HEK293 (cell line): ENCODE measurements around the gene NCOR1.
A peak's percentile ranks its signal among the peaks of the same experiment; 100 is the strongest.
"Not testable (repeated sequence)": the region's sequence is repeated elsewhere in the genome, so short reads cannot be mapped to it uniquely, and the experiment has no call there.

Experiments used
- CTCF ChIA-PET: fragments of 350-600 bp; formaldehyde crosslinking; extraction: SDS; loops from one replicate; lab custom pipeline; 2021; ENCODE audit warnings: antibody characterized with exemption; lab: Yijun Ruan, JAX
- POLR2A ChIA-PET: fragments of 300-600 bp; formaldehyde crosslinking; extraction: SDS; loops from one replicate; lab custom pipeline; 2020; ENCODE audit warnings: antibody characterized with exemption, inconsistent platforms; lab: Yijun Ruan, JAX
- H3K27ac ChIP-seq: fragments of 200-500 bp; sonication (Bioruptor generic); 2 replicates; pipeline ENCODE4 v1.5.1; 2014; ENCODE audit warnings: low read depth, low read length, control low read depth, inconsistent platforms; ENCODE audit errors: extremely low read depth
- H3K36me3 ChIP-seq, 2 experiments: fragments of 200-500 bp in 1 of 2; sonication (Bioruptor generic) in 1 of 2; 1 replicate in 1 of 2; 2 replicates in 1 of 2; pipeline ENCODE4 v1.5.1; 2014 to 2017; ENCODE audit warnings: inconsistent platforms in 2 of 2, low read length in 2 of 2; ENCODE audit not compliant: control insufficient read depth in 2 of 2, insufficient read depth in 1 of 2
- H3K4me1 ChIP-seq: fragments of 200-500 bp; sonication (Bioruptor generic); 2 replicates; pipeline ENCODE4 v1.5.1; 2014; ENCODE audit warnings: mild to moderate bottlenecking, low read length, inconsistent platforms; ENCODE audit not compliant: control insufficient read depth, insufficient read depth
- H3K4me3 ChIP-seq: 2 replicates; pipeline ENCODE4 v1.5.1; 2011; ENCODE audit warnings: low read depth, mild to moderate bottlenecking, control low read depth, low read length, moderate library complexity
- H3K9me3 ChIP-seq: fragments of 200-500 bp; sonication (Bioruptor generic); 2 replicates; pipeline ENCODE4 v1.5.1; 2014; ENCODE audit warnings: low read depth, low read length, inconsistent platforms; ENCODE audit not compliant: control insufficient read depth, insufficient read depth
- HOXA7 ChIP-seq: sonication (generic); formaldehyde crosslinking; IDR thresholded peaks from 2 replicates; pipeline ENCODE4 v1.8.1; 2022; ENCODE audit warnings: missing genetic modification reagents, borderline replicate concordance
- ZBTB17 ChIP-seq: fragments of 450-650 bp; formaldehyde crosslinking; IDR thresholded peaks from 2 replicates; pipeline ENCODE4 v1.5.1; 2016; ENCODE audit warnings: missing biosample characterization, missing genetic modification characterization
- ZNF132 ChIP-seq: fragments of 450-650 bp; formaldehyde crosslinking; IDR thresholded peaks from 2 replicates; pipeline ENCODE4 v1.5.1; 2017; ENCODE audit warnings: missing biosample characterization, missing genetic modification characterization, borderline replicate concordance
- ZNF155 ChIP-seq: fragments of 450-650 bp; formaldehyde crosslinking; IDR thresholded peaks from 2 replicates; pipeline ENCODE4 v1.5.1; 2016; ENCODE audit warnings: missing biosample characterization, missing genetic modification characterization
- ZNF2 ChIP-seq: fragments of 450-650 bp; formaldehyde crosslinking; IDR thresholded peaks from 2 replicates; pipeline ENCODE4 v1.5.1; 2016; ENCODE audit warnings: missing biosample characterization, missing genetic modification characterization
- ZNF239 ChIP-seq: fragments of 450-650 bp; formaldehyde crosslinking; IDR thresholded peaks from 2 replicates; pipeline ENCODE4 v1.5.1; 2016; ENCODE audit warnings: missing biosample characterization, missing genetic modification characterization
- ZNF544 ChIP-seq: fragments of 450-650 bp; formaldehyde crosslinking; IDR thresholded peaks from 2 replicates; pipeline ENCODE4 v1.5.0; 2017; ENCODE audit warnings: missing biosample characterization, missing genetic modification characterization
- ZNF629 ChIP-seq: fragments of 450-650 bp; formaldehyde crosslinking; IDR thresholded peaks from 2 replicates; pipeline ENCODE4 v1.5.1; 2017; ENCODE audit warnings: missing biosample characterization, missing genetic modification characterization
- ZNF777 ChIP-seq: fragments of 450-650 bp; formaldehyde crosslinking; IDR thresholded peaks from 2 replicates; pipeline ENCODE4 v1.5.1; 2017; ENCODE audit warnings: missing biosample characterization, missing genetic modification characterization, borderline replicate concordance
- TF ChIP-seq, protein P1 (sequence below): fragments of 450-650 bp; formaldehyde crosslinking; IDR thresholded peaks from 2 replicates; pipeline ENCODE4 v1.5.1; 2016; ENCODE audit warnings: missing biosample characterization, missing genetic modification characterization
- TF ChIP-seq, protein P2 (sequence below): fragments of 450-650 bp; formaldehyde crosslinking; IDR thresholded peaks from 2 replicates; pipeline ENCODE4 v1.5.1; 2017; ENCODE audit warnings: missing biosample characterization, missing genetic modification characterization
- TF ChIP-seq, protein P3 (sequence below): sonication (generic); formaldehyde crosslinking; IDR thresholded peaks from 2 replicates; pipeline ENCODE4 v1.8.1; 2022; ENCODE audit warnings: mild to moderate bottlenecking, moderate library complexity, missing genetic modification reagents
- TF ChIP-seq, protein P4 (sequence below): fragments of 450-650 bp; formaldehyde crosslinking; IDR thresholded peaks from 2 replicates; pipeline ENCODE4 v1.5.1; 2017; ENCODE audit warnings: missing biosample characterization, mild to moderate bottlenecking, missing genetic modification characterization, moderate library complexity
- TF ChIP-seq, protein P5 (sequence below): fragments of 450-650 bp; formaldehyde crosslinking; IDR thresholded peaks from 2 replicates; pipeline ENCODE4 v1.5.1; 2016; ENCODE audit warnings: missing biosample characterization, missing genetic modification characterization

Gene NCOR1

DNA sequence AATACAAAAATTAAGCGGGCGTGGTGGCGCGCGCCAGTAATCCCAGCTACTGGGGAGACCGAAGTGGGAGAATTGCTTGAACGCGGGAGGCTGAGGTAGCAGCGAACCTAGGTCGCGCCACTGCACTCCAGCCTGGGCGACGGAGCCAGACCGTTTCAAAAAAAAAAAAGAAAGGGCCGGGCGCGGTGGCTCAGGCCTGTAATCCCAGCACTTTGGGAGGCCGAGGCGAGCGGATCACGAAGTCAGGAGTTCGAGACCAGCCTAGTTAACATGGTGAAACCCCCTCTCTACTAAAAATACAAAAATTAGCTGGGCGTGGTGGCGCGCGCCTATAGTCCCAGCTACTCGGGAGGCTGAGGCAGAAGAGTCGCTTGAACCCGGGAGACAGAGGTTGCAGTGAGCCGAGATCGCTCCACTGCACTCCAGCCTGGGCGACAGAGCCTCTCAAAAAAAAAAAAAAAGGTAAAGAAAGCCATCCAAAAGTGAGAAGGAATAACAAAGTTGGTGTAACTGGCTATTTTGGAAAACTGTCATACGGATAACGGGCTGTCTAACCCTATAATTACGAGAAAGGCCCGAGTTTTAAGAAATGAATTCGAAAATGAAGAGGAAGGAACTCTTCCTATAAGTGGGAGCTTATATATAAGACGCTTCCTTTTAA, 1.1 kb upstream of the NCOR1 start:
- TF ChIP-seq, protein P1, sequence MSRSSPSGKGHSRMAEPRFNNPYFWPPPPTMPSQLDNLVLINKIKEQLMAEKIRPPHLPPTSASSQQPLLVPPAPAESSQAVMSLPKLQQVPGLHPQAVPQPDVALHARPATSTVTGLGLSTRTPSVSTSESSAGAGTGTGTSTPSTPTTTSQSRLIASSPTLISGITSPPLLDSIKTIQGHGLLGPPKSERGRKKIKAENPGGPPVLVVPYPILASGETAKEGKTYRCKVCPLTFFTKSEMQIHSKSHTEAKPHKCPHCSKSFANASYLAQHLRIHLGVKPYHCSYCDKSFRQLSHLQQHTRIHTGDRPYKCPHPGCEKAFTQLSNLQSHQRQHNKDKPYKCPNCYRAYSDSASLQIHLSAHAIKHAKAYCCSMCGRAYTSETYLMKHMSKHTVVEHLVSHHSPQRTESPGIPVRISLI = peak; percentile 88; the same call in 1 of the 2 replicates
- TF ChIP-seq, protein P2, sequence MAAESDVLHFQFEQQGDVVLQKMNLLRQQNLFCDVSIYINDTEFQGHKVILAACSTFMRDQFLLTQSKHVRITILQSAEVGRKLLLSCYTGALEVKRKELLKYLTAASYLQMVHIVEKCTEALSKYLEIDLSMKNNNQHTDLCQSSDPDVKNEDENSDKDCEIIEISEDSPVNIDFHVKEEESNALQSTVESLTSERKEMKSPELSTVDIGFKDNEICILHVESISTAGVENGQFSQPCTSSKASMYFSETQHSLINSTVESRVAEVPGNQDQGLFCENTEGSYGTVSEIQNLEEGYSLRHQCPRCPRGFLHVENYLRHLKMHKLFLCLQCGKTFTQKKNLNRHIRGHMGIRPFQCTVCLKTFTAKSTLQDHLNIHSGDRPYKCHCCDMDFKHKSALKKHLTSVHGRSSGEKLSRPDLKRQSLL = peak; percentile 91
- H3K4me1 ChIP-seq = peaks cover 12% of the 10 kb centered on the region; the same call in 1 of the 2 replicates
- ChIA-PET POLR2A (interaction anchor here (0.5 to 2.6 kb wide), 15 partner anchors 10 to 228 kb away, joined by 3 to 14 read pairs (median 4); partner anchors contain the start of genes TTC19, UBB and ZSWIM7), CTCF (interaction anchor here (0.5 to 1.9 kb wide), 6 partner anchors 9 to 303 kb away, joined by 3 to 4 read pairs (median 4); no protein-coding TSS in a partner anchor)
- H3K27ac ChIP-seq = peak overlapping the region; percentile 91
- not testable (repeated sequence) for H3K9me3 ChIP-seq
- peaks cover 0 to 10% of the 10 kb centered on the region in 2 experiments; a peak in 1 of 3 replicates for H3K36me3 ChIP-seq
- peak overlapping the region; percentile 99 for H3K4me3 ChIP-seq

DNA sequence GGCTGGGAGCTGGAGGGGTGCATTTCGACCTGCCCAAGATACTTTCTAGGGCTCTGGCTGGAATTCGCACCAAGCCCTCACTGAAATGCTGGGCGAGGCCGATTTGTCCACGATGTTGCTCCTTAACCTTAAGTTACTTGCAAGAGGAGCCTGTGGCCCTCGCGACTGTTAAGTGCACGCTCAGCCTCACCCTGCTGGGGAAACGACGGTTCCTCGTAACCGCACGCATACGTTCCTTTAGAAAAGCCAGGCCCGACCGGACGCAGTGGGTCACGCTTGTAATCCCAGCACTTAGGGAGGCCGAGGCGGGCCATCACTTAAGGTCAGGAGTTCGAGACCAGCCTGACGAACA, 607 bp upstream of the NCOR1 start:
- ChIA-PET POLR2A (interaction anchor here (0.6 to 2.6 kb wide), 16 partner anchors 10 to 320 kb away, joined by 3 to 14 read pairs (median 4); partner anchors contain the start of genes ADORA2B, TTC19, UBB and ZSWIM7), CTCF (interaction anchor here (0.5 to 2.0 kb wide), 4 partner anchors 10 to 137 kb away, joined by 3 to 6 read pairs (median 4); no protein-coding TSS in a partner anchor)
- H3K27ac ChIP-seq = peak overlapping the region; percentile 91
- H3K4me3 ChIP-seq = peak overlapping the region; percentile 99
- peaks cover 0 to 10% of the 10 kb centered on the region in 2 experiments; a peak in 1 of 3 replicates for H3K36me3 ChIP-seq
- no peak for TF ChIP-seq ZNF132
- no peak for TF ChIP-seq ZNF629 (tag by site-specific recombination)
- TF ChIP-seq HOXA7 = 0 out of 2 replicates have a peak, but pooled peaks have one; percentile 73
- TF ChIP-seq, protein P3, sequence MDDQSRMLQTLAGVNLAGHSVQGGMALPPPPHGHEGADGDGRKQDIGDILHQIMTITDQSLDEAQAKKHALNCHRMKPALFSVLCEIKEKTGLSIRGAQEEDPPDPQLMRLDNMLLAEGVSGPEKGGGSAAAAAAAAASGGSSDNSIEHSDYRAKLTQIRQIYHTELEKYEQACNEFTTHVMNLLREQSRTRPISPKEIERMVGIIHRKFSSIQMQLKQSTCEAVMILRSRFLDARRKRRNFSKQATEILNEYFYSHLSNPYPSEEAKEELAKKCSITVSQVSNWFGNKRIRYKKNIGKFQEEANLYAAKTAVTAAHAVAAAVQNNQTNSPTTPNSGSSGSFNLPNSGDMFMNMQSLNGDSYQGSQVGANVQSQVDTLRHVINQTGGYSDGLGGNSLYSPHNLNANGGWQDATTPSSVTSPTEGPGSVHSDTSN (CRISPR knock-in tag) = peak; percentile 6; the same call in 1 of the 2 replicates
- TF ChIP-seq ZNF239 (tag by site-specific recombination) = no peak
- 0 out of 2 replicates have a peak, but pooled peaks have one; percentile 0 for TF ChIP-seq ZBTB17 (tag by site-specific recombination)
- TF ChIP-seq, protein P4, sequence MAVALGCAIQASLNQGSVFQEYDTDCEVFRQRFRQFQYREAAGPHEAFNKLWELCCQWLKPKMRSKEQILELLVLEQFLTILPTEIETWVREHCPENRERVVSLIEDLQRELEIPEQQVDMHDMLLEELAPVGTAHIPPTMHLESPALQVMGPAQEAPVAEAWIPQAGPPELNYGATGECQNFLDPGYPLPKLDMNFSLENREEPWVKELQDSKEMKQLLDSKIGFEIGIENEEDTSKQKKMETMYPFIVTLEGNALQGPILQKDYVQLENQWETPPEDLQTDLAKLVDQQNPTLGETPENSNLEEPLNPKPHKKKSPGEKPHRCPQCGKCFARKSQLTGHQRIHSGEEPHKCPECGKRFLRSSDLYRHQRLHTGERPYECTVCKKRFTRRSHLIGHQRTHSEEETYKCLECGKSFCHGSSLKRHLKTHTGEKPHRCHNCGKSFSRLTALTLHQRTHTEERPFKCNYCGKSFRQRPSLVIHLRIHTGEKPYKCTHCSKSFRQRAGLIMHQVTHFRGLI (tag by site-specific recombination) = no peak
- TF ChIP-seq ZNF777 = 0 out of 2 replicates have a peak, but pooled peaks have one; percentile 7
- TF ChIP-seq ZNF544 = no peak
- TF ChIP-seq, protein P5, sequence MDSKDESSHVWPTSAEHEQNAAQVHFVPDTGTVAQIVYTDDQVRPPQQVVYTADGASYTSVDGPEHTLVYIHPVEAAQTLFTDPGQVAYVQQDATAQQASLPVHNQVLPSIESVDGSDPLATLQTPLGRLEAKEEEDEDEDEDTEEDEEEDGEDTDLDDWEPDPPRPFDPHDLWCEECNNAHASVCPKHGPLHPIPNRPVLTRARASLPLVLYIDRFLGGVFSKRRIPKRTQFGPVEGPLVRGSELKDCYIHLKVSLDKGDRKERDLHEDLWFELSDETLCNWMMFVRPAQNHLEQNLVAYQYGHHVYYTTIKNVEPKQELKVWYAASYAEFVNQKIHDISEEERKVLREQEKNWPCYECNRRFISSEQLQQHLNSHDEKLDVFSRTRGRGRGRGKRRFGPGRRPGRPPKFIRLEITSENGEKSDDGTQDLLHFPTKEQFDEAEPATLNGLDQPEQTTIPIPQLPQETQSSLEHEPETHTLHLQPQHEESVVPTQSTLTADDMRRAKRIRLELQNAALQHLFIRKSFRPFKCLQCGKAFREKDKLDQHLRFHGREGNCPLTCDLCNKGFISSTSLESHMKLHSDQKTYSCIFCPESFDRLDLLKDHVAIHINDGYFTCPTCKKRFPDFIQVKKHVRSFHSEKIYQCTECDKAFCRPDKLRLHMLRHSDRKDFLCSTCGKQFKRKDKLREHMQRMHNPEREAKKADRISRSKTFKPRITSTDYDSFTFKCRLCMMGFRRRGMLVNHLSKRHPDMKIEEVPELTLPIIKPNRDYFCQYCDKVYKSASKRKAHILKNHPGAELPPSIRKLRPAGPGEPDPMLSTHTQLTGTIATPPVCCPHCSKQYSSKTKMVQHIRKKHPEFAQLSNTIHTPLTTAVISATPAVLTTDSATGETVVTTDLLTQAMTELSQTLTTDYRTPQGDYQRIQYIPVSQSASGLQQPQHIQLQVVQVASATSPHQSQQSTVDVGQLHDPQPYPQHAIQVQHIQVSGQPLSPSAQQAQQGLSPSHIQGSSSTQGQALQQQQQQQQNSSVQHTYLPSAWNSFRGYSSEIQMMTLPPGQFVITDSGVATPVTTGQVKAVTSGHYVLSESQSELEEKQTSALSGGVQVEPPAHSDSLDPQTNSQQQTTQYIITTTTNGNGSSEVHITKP = peak; percentile 56; the same call in 1 of the 2 replicates
- TF ChIP-seq ZNF2 = 0 out of 2 replicates have a peak, but pooled peaks have one; percentile 2
- TF ChIP-seq ZNF155 (tag by site-specific recombination) = no peak
- TF ChIP-seq, all 188 proteins: peak for 6
- peaks cover 12% of the 10 kb centered on the region; the same call in 1 of the 2 replicates for H3K4me1 ChIP-seq
- no peaks in the 10 kb centered on the region for H3K9me3 ChIP-seq
